Activated CD8-positive, alpha-beta memory T cell treated with anti-CD3 and anti-CD28 coated beads, Interleukin-2, amount 50 U/mL, for 1 hour (primary cell): ENCODE measurements around the gene GNAT1.

Source experiments
- DNase-seq: peaks from one replicate; pipeline ENCODE4 v3.0.0-alpha.2; 2020; ENCODE audit errors: extremely low read depth

Gene GNAT1

DNA sequence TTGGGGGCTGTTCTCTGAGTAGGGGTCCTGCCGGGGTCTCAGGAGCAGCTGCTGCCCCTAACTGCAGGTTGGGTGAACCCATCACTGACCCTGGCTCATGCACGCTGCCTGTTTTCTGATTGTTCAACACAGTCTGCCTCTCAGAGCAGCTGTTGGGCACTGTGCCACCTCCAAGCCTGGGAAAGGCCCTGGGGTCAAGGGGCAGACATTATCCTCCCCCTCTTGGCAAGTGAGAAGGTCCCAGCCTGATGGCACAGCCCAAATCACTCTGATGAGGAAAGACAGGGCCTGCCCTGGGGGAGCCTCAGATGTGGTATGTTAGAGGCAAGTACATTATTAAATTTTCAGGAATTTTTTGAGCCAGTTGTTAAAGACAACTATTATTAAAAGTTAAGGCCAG, 14.1 kb upstream of the GNAT1 start:
- DNase-seq = no peak

DNA sequence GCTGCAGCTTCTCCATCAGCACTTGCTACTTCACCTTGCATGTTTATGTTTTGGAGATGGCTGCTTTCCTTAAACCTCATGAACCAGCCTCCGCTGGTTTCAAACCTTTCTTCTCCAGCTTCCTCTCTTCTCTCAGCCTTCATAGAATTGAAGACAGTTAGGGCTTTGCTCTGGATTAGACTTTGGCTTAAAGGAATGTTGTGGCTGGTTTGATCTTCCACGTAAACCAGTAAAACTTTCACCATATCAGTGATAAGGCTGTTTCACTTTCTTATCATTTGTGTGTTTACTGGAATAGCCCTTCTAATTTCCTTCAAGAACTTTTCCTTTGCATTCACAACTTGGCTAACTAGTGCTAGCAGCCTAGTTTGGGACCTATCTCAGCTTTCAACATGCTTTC, 11.7 kb upstream of the GNAT1 start:
- DNase-seq = no peak

DNA sequence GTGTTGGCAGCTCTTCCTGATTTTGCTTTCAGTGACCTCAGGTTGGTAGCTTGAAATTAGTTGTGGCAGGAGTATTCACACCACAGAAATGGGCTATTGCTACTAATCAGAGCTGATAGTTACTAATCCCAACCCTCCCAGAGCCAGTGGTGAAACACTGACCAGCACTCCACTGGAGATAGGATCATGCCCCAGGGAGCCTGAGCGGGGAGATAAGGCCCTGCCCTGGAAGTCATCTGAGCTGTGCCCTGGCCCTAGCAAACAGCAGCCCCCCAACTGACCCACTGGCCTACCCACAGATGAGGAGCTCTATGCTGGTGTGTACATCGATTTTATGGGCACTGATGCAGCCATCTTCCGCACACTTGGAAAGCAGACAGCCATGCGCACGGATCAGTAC, 9.4 kb upstream of the GNAT1 start:
- no peak for DNase-seq

DNA sequence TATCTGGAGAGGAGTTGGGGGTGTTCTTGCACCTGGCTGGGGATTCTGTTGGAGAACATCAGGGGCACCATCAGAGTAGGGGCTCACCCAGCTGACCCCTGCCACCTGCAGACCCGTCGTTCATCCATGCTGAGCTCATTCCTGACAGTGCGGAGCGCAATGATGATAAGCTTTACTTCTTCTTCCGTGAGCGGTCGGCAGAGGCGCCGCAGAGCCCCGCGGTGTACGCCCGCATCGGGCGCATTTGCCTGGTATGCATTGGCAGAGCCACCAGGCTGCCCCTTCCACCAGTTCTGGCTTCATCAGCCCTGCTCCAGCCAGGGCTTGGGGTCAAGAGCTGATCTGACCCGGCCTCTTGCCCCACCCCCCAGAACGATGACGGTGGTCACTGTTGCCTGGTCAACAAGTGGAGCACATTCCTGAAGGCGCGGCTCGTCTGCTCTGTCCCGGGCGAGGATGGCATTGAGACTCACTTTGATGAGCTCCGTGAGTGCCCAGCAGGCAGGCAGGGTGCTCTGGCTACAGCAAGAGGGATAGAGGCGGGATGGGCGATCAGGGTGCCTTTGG, 8.8 kb upstream of the GNAT1 start:
- no peak for DNase-seq

DNA sequence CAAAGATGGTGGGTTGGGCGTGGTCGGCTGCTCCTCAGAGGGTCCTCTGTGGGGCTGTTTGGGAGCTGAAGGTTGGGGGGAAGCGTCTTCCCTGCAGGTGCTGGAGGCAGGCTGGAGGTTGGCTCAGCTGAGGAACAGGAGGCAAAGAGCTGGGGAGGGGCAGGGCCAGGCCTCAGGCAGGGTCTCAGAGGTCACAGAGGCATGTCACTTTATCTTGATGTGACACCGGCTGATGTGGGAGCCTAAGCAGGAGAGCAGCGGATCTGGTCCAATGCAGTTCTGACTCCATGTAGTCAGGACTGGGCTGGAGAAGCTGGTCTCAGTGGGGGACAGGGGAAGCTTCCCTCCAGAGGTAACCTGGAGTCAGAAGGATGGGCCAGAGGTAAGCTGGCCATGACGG, 7.7 kb upstream of the GNAT1 start:
- no peak for DNase-seq

GRCh38 chr3:50184242-50184978, 7.0 kb upstream of the GNAT1 start:
- DNase-seq = no peak

GRCh38 chr3:50185230-50185629, 6.2 kb upstream of the GNAT1 start:
- DNase-seq = no peak

- no peak for DNase-seq
These were observed 5.3 kb upstream of the GNAT1 start for GRCh38 chr3:50186096-50186495.

DNA sequence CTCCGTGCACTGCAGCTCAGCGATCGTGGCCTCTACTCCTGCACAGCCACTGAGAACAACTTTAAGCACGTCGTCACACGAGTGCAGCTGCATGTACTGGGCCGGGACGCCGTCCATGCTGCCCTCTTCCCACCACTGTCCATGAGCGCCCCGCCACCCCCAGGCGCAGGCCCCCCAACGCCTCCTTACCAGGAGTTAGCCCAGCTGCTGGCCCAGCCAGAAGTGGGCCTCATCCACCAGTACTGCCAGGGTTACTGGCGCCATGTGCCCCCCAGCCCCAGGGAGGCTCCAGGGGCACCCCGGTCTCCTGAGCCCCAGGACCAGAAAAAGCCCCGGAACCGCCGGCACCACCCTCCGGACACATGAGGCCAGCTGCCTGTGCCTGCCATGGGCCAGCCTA, 3.7 kb upstream of the GNAT1 start:
- no peak for DNase-seq

GRCh38 chr3:50189274-50189673, 2.1 kb upstream of the GNAT1 start:
- DNase-seq = no peak

GRCh38 chr3:50189989-50190388, 1.4 kb upstream of the GNAT1 start:
- DNase-seq = no peak

DNA sequence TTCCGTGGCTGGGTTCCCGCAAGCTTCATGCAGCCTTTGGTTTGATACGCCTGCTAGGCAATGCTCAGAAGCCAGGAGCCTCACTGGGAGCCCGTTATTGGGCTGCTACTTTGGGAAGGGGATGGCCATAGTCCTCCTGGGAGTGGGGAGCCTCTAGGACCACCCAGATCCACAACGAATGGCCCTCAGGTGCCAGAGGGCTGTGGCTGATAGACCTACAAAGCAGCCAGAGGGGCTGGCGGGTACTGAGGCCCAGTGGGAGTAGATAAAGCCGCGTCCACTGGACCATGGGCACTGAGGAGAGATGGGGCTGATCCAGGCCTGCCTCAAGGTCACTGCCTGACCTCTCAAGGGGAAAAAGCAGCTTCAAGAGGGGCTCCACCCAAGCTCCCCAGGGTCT, 714 bp downstream of the GNAT1 start:
- no peak for DNase-seq

DNA sequence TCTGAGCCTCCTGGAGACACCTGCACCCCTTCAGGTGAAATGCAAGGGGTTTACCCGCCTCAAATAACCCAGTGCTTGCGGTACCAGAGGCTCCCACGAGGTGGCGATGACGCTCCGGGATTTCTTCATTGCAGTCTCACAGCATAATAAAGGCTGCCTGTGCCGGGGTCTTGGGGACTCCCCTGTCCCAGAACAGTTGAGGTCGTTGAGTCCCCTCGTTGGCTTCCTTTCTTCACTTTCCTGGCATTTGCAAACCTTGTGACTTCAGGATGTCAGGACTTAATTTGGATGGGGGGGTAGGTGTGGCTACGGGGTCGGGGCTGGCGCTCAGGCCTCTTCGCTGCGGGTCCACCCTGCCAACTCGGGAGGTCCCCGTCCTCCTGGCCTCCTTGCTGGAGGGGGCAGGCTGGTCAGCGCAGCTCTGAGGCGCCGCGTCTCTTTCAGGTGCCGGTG, 1.3 kb downstream of the GNAT1 start:
- DNase-seq = peak; percentile 59

- no peak for DNase-seq
These were observed 1.9 kb downstream of the GNAT1 start for GRCh38 chr3:50193286-50193685.

- no peak for DNase-seq
These were observed 2.3 kb downstream of the GNAT1 start for GRCh38 chr3:50193746-50194127.

- peak; percentile 78 for DNase-seq
These were observed 2.9 kb downstream of the GNAT1 start for GRCh38 chr3:50194128-50194902.

DNA sequence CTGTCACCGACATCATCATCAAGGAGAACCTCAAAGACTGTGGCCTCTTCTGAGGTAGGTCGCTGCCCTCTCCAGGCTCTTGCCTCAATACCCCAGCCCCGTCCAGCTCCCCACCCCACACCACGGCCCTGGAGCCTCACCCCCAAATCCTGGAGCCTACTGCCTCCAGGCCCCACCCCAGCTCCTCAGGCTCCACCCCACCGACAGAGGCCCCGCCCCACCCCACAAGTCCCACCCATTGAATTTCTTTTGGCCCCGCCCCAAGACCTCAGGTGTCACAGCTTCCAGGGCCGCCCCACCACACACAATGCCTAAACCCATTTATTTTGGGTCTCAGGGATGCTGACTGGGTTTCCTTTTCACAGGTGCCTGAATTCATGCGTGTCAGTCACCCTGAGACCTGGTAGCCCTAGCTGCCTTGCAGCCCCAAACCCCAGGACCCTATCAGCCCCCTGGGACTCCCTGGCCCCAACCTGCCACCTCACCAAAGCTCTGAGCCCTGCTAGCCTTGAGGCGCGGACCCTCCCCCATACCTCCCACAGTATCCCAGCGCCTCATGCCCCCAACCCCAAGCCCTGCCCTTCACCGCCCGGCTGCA, 3.6 kb downstream of the GNAT1 start:
- peak; percentile 52 for DNase-seq

- no peak for DNase-seq
These were observed 4.3 kb downstream of the GNAT1 start for GRCh38 chr3:50195501-50196252.

- DNase-seq = no peak
These were observed 4.9 kb downstream of the GNAT1 start for GRCh38 chr3:50196253-50196801.

DNA sequence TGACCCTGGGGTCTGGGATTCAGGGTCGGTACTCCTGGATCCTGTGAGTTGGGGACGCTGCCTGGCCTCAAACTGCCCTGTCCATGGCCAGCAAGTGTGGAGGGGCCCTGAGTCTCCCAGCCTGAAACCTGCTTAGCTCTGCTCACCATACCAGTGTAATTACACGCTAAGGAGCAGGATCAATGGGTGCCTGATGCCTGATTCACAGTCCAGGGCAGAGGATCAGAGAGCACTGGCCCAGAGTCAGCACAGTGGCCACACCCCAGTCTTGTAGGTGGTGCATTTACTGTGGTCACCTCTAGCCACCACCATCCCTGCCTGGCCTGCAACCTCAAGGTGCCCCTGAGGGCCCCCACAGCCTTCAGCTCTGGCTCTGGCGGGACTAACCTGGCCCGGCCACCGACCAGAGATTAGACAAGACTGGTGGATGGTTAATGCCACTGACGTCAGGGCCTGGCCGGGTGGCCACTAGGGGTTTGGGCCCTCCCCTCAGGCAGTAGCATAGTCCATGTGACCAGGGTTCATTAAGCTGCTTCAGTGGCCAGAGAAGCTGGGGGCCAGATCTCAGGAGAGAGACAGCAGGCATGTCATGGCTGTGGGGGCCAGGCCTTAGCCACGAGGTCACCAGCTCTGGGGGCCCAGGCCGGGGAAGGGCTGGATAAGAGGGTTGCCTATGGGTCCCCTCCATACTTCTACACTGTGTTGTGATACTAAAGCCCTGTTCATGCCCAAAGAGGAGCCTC, 10.3 kb downstream of the GNAT1 start:
- DNase-seq = no peak
